NB4 (cell line): ENCODE results near the gene PNPO.
A peak's percentile ranks its signal among the peaks of the same experiment; 100 is the strongest.

Experiments used
- CTCF ChIP-seq: IDR thresholded peaks from one replicate; pipeline ENCODE4 v1.5.1; 2012; ENCODE audit warnings: low read depth, low read length
- MAX ChIP-seq: IDR thresholded peaks from 2 replicates; pipeline ENCODE4 v1.6.1; 2011; ENCODE audit warnings: low read depth, low read length
- POLR2A ChIP-seq: IDR thresholded peaks from 2 replicates; pipeline ENCODE4 v1.6.1; 2011; ENCODE audit warnings: mild to moderate bottlenecking; ENCODE audit not compliant: insufficient read length; ENCODE audit errors: extremely low read depth

- TF ChIP-seq CTCF (peak; percentile 88), POLR2A (no peak), MAX (no peak)
These were observed 7.9 kb downstream of the PNPO start for GRCh38 chr17:47949197-47949759.
